ENCODE data around the gene RDX. TPM values are rescaled to one million over a fixed set of nuclear protein-coding genes. Genes with fewer than 3 reads are reported as not detected.

RDX gene
- total and polyA plus RNA-seq, 2 of the 8 experiments (the other 6 are each of a cell fraction or from before 2014, with no cell fraction given), result 27.4 to 100 TPM

GRCh38 chr11:110297076-110297725 lies 787 bp upstream of the RDX start:
- Histone ChIP-seq H3K4me1 (replicated peaks in 1 of 4; ENCODE audit: control insufficient read depth in 3 of 4, insufficient read depth in 4 of 4, low read length in 3 of 4) (peaks cover 4 to 11% (median 7%) of the 10 kb centered on the region in 4 experiments; a peak in 5 of 7 replicates), H3K23ac (ENCODE audit: insufficient read length) (no peak overlapping the region), H3K4me3 (ENCODE audit: extremely low read depth in 1 of 4, insufficient read depth in 2 of 4, low read depth in 3 of 4, low read length in 4 of 4) (peak overlapping the region; percentile 72 to 93 (median 88)), H3K23me2 (ENCODE audit: low read depth, low read length) (no peaks in the 10 kb centered on the region; the same call in 1 of the 2 replicates), H2BK15ac (ENCODE audit: low read length) (0 out of 2 replicates have a peak overlapping the region, but pooled peaks have one; percentile 77), H3K27ac (ENCODE audit: low read depth, low read length) (peak overlapping the region; percentile 80; the same call in 1 of the 2 replicates), H3K18ac (ENCODE audit: extremely low read depth, low read length) (peak overlapping the region; percentile 24; the same call in 1 of the 2 replicates), H4K20me1 (replicated peaks in 1 of 2; ENCODE audit: control insufficient read depth in 1 of 2, insufficient read depth in 2 of 2, low read length in 2 of 2) (peaks cover 4% of the 10 kb centered on the region in 2 experiments), H4K91ac (replicated peaks; ENCODE audit: insufficient read length, low read length) (no peak overlapping the region), H4K8ac (ENCODE audit: extremely low read depth, insufficient read depth, low read length) (peak overlapping the region; percentile 87; the same call in 1 of the 2 replicates), H3K9me3 (ENCODE audit: insufficient read depth in 2 of 2, low read depth in 1 of 2, low read length in 1 of 2) (no peaks in the 10 kb centered on the region; a peak in 1 of 4 replicates), H3K56ac (replicated peaks; ENCODE audit: insufficient read length, low read depth, low read length) (no peak overlapping the region), H3K14ac (ENCODE audit: insufficient read length) (no peak overlapping the region), H2BK12ac (ENCODE audit: low read depth, low read length) (no peak overlapping the region), H2AFZ (ENCODE audit: low read length) (no peak overlapping the region), H2BK120ac (replicated peaks; ENCODE audit: low read depth, low read length) (peak overlapping the region; percentile 11), H3K9ac (replicated peaks in 1 of 4; ENCODE audit: extremely low read depth in 1 of 4, low read depth in 3 of 4, low read length in 3 of 4) (peak overlapping the region in 3 of 4 experiments; percentile 19 to 61 (median 48); a peak in 3 of 7 replicates), H3K4ac (replicated peaks; ENCODE audit: insufficient read length, low read depth, low read length) (peak overlapping the region; percentile 10), H3K4me2 (ENCODE audit: insufficient read depth in 1 of 2, low read depth in 2 of 2, low read length in 2 of 2) (peak overlapping the region; percentile 67 to 81), H3K27me3 (replicated peaks in 1 of 4; ENCODE audit: control insufficient read depth in 3 of 4, extremely low read depth in 1 of 4, insufficient read depth in 3 of 4, low read length in 3 of 4) (no peaks in the 10 kb centered on the region), H3K79me1 (ENCODE audit: low read depth, low read length) (no peaks in the 10 kb centered on the region), H3K36me3 (ENCODE audit: control insufficient read depth in 2 of 4, insufficient read depth in 4 of 4, low read length in 3 of 4) (no peaks in the 10 kb centered on the region), H2AK5ac (ENCODE audit: low read depth, low read length) (0 out of 2 replicates have a peak overlapping the region, but pooled peaks have one; percentile 42), H2BK5ac (ENCODE audit: low read depth, low read length) (no peak overlapping the region), H2BK20ac (ENCODE audit: low read length) (0 out of 2 replicates have a peak overlapping the region, but pooled peaks have one; percentile 72), H3K79me2 (ENCODE audit: control insufficient read depth in 1 of 2, insufficient read depth in 2 of 2, low read length in 2 of 2) (peaks cover 5 to 38% of the 10 kb centered on the region in 2 experiments), H4K5ac (ENCODE audit: insufficient read length, low read depth, low read length) (no peak overlapping the region)
- CTCF ChIA-PET (ENCODE audit: partially characterized antibody), result interaction anchor here (0.6 to 1.9 kb wide), 3 partner anchors 21 to 58 kb away, joined by 3 to 6 read pairs (median 3); no protein-coding TSS in a partner anchor
- POLR2A ChIA-PET (ENCODE audit: partially characterized antibody), result interaction anchor here (1.0 to 2.1 kb wide), 4 partner anchors 9 to 66 kb away, joined by 3 to 8 read pairs (median 5); no protein-coding TSS in a partner anchor
- WGBS, 2 experiments (ENCODE audit: extremely low coverage in 1 of 2, insufficient coverage in 1 of 2, insufficient read length in 1 of 2, insufficient replicate concordance in 2 of 2, low coverage in 1 of 2, low lambda C conversion rate in 2 of 2, missing lambda C conversion rate in 1 of 2), result 29% methylated on average over 10 of the region's 10 CpGs; no CpG with 5 or more reads in 1 of the 2 experiments
- DNase-seq (ENCODE audit: low read depth in 1 of 2, low spot score in 2 of 2), result no peak
- FAIRE-seq, result no peak
- no peak for TF ChIP-seq SAP30 (IDR thresholded peaks at IDR 0.05; ENCODE audit: insufficient read depth, insufficient replicate concordance, low read length)
- no peak for TF ChIP-seq RBBP5 (IDR thresholded peaks at IDR 0.05; ENCODE audit: borderline replicate concordance, low read depth, low read length)

Measured in H1 (cell line).